ENCODE data around the gene CNGB1. TPM values are rescaled to one million over a fixed set of nuclear protein-coding genes. Genes with fewer than 3 reads are reported as not detected.

The CNGB1 gene
- total RNA-seq, 1 experiment from 2014 or later: not detected

GRCh38 chr16:57938484-57938883 is 32.4 kb downstream of the CNGB1 start:
- H4K20me1 ChIP-seq (ENCODE audit: insufficient read depth): no peaks in the 10 kb centered on the region
- H3K36me3 ChIP-seq (ENCODE audit: control insufficient read depth in 1 of 2, insufficient read depth in 2 of 2, low read length in 2 of 2): no peaks in the 10 kb centered on the region
- TF ChIP-seq EZH2 (IDR thresholded peaks at IDR 0.05): no peak
- H3K4me3 ChIP-seq (replicated peaks in 1 of 2; ENCODE audit: low read depth in 1 of 2, low read length in 2 of 2): no peak overlapping the region
- RAD21 ChIA-PET (ENCODE audit: low non-redundant PET in 1 of 2, low total read pairs in 2 of 2, uncharacterized antibody in 2 of 2, unreplicated experiment in 2 of 2): no interaction called here
- DNase-seq (ENCODE audit: low read depth, low spot score) (no peak), ATAC-seq (no peak)
- intact Hi-C loops (cut with micrococcal nuclease): no loop called here
- H3K27ac ChIP-seq (ENCODE audit: low read depth, low read length): no peak overlapping the region
- no peaks in the 10 kb centered on the region for H3K27me3 ChIP-seq (ENCODE audit: insufficient read depth, low read length)
- no TSS peak for BruUV-seq (replicated peaks)
- H2AFZ ChIP-seq (ENCODE audit: low read depth, low read length, poor library complexity, severe bottlenecking): no peak overlapping the region
- H3K9me3 ChIP-seq (ENCODE audit: control insufficient read depth in 1 of 2, insufficient read depth in 1 of 2, low read depth in 1 of 2, low read length in 2 of 2): no peaks in the 10 kb centered on the region
- no peak overlapping the region for H3K4me2 ChIP-seq (ENCODE audit: low read length)
- CTCF ChIA-PET: interaction anchor here (1.7 to 2.2 kb wide), 2 partner anchors 18 to 174 kb away, joined by 6 to 8 read pairs; no protein-coding TSS in a partner anchor
- POLR2A ChIA-PET: no interaction called here
- no peak overlapping the region for H3K9ac ChIP-seq (ENCODE audit: low read length)
- no peaks in the 10 kb centered on the region for H3K4me1 ChIP-seq (ENCODE audit: control insufficient read depth in 1 of 2, insufficient read depth in 2 of 2, low read length in 2 of 2)
- H3K9me2 ChIP-seq (ENCODE audit: insufficient read depth): no peaks in the 10 kb centered on the region
- H3K79me2 ChIP-seq (ENCODE audit: insufficient read depth, low read length): no peaks in the 10 kb centered on the region

- no peak overlapping the region for H2AFZ ChIP-seq (ENCODE audit: low read depth, low read length, poor library complexity, severe bottlenecking)
- TF ChIP-seq EZH2 (IDR thresholded peaks at IDR 0.05): no peak
- no peak for TF ChIP-seq ZNF274 (IDR thresholded peaks at IDR 0.05; ENCODE audit: low read depth, low read length)
- TF ChIP-seq CTCF (IDR thresholded peaks at IDR 0.05 in 2 of 3, conservative IDR thresholded peaks at IDR 0.05 in 1 of 3; ENCODE audit: borderline replicate concordance in 1 of 3, insufficient read depth in 1 of 3, low read depth in 2 of 3, low read length in 2 of 3): no peak
- TF ChIP-seq FOSL1 (IDR thresholded peaks at IDR 0.05; ENCODE audit: low read depth): no peak
- TF ChIP-seq POLR2A (IDR thresholded peaks at IDR 0.05; ENCODE audit: borderline replicate concordance, extremely low read depth, insufficient read depth, insufficient read length): no peak
- TF ChIP-seq EZH2phosphoT487 (IDR thresholded peaks at IDR 0.05; ENCODE audit: borderline replicate concordance): no peak
- no peak for TF ChIP-seq EGR1 (IDR thresholded peaks at IDR 0.05; ENCODE audit: low read depth)
- TF ChIP-seq SP1 (IDR thresholded peaks at IDR 0.05; ENCODE audit: low read depth): no peak
- no peak for TF ChIP-seq MAX (IDR thresholded peaks at IDR 0.05)
- ChIA-PET RAD21 (ENCODE audit: low non-redundant PET in 1 of 2, low total read pairs in 2 of 2, uncharacterized antibody in 2 of 2, unreplicated experiment in 2 of 2) (no interaction called here), CTCF (interaction anchor here (2.2 kb wide), 1 partner anchor 18 kb away, joined by 6 read pairs; no protein-coding TSS in a partner anchor), POLR2A (no interaction called here)
- H3K9me2 ChIP-seq (ENCODE audit: insufficient read depth): no peaks in the 10 kb centered on the region
- no peak for ATAC-seq
- H3K36me3 ChIP-seq (ENCODE audit: control insufficient read depth in 1 of 2, insufficient read depth in 2 of 2, low read length in 2 of 2): no peaks in the 10 kb centered on the region
- no peak overlapping the region for H3K4me2 ChIP-seq (ENCODE audit: low read length)
- DNase-seq (ENCODE audit: low read depth, low spot score): no peak
- H3K27me3 ChIP-seq (ENCODE audit: insufficient read depth, low read length): no peaks in the 10 kb centered on the region
- intact Hi-C loops (cut with micrococcal nuclease): no loop called here
- no peak overlapping the region for H3K9ac ChIP-seq (ENCODE audit: low read length)
- H3K4me3 ChIP-seq (replicated peaks in 1 of 2; ENCODE audit: low read depth in 1 of 2, low read length in 2 of 2): no peak overlapping the region
- no peaks in the 10 kb centered on the region for H3K79me2 ChIP-seq (ENCODE audit: insufficient read depth, low read length)
- BruUV-seq (replicated peaks): no TSS peak
- H3K27ac ChIP-seq (ENCODE audit: low read depth, low read length): no peak overlapping the region
- no peaks in the 10 kb centered on the region for H4K20me1 ChIP-seq (ENCODE audit: insufficient read depth)
- no peaks in the 10 kb centered on the region for H3K4me1 ChIP-seq (ENCODE audit: control insufficient read depth in 1 of 2, insufficient read depth in 2 of 2, low read length in 2 of 2)
- no peaks in the 10 kb centered on the region for H3K9me3 ChIP-seq (ENCODE audit: control insufficient read depth in 1 of 2, insufficient read depth in 1 of 2, low read depth in 1 of 2, low read length in 2 of 2)
These were observed 33.1 kb downstream of the CNGB1 start for GRCh38 chr16:57937861-57938260.

Measured in HCT116 (cell line).